Central memory CD8-positive, alpha-beta T cell (primary cell): ENCODE data around the gene TMEM185B.
"Not testable (repeated sequence)": the region's sequence is repeated elsewhere in the genome, so short reads cannot be mapped to it uniquely, and the experiment has no call there.

Experiments
- ATAC-seq: fragments of 150-1000 bp; cut with Tn5 transposase; replicated peaks from 2 replicates; pipeline ENCODE4 v1.10.0; 2022; ENCODE audit warnings: mild to moderate bottlenecking, moderate FRiP score, moderate number of reproducible peaks; ENCODE audit not compliant: poor library complexity, severe bottlenecking; ENCODE audit errors: extremely low read depth
- DNase-seq, 2 donors: peaks; one replicate each; pipeline ENCODE4 v3.0.0; 2021; ENCODE audit warnings: low spot score in 2 of 2
- H3K27ac Mint-ChIP-seq: one replicate; pipeline ENCODE4 v1.8.0; 2022; ENCODE audit warnings: low read depth, mild to moderate bottlenecking, moderate library complexity, mixed read lengths
- H3K27me3 Mint-ChIP-seq: one replicate; pipeline ENCODE4 v1.8.0; 2022; ENCODE audit warnings: mixed read lengths
- H3K36me3 Mint-ChIP-seq: one replicate; pipeline ENCODE4 v1.8.0; 2022; ENCODE audit warnings: mild to moderate bottlenecking, moderate library complexity, mixed read lengths; ENCODE audit not compliant: insufficient read depth
- H3K4me1 Mint-ChIP-seq: one replicate; pipeline ENCODE4 v1.8.0; 2022; ENCODE audit warnings: mixed read lengths
- H3K4me3 Mint-ChIP-seq: one replicate; pipeline ENCODE4 v1.8.0; 2022; ENCODE audit warnings: mild to moderate bottlenecking, moderate library complexity, mixed read lengths
- H3K9me3 Mint-ChIP-seq: one replicate; pipeline ENCODE4 v1.8.0; 2022; ENCODE audit warnings: mixed read lengths

TMEM185B gene

DNA sequence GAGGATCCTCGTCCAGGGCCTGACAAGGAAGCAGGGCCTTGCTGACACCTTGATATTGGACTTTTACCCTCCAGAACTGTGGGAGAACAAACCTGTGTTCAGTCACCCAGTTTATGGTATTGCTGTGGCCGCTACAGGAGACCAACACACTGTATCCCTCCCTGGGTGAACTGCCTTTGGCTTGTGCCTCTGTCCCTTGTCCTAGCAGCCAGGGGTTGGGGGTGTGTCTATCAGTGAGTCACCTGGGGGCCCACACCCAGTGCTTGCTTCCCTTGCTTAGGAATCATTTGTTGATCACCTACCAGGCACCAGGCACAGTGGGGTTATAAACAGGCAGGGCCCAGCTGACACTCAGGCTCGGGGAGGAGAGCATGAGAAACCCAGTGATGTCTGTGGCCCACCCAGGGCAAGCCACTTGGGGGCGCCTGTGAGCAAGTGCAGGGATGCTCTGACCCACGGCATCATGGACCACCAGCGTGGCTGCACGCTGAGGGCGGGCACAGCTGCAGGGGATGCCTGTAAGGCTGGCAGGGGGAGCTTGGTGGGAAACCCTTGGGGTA lies 17.1 kb downstream of the TMEM185B start:
- Mint-ChIP-seq H3K4me3 (no peak overlapping the region), H3K27me3 (no peaks in the 10 kb centered on the region), H3K36me3 (peaks cover 3% of the 10 kb centered on the region), H3K9me3 (no peaks in the 10 kb centered on the region), H3K27ac (no peak overlapping the region), H3K4me1 (no peaks in the 10 kb centered on the region)
- DNase-seq (no peak), ATAC-seq (no peak)

DNA sequence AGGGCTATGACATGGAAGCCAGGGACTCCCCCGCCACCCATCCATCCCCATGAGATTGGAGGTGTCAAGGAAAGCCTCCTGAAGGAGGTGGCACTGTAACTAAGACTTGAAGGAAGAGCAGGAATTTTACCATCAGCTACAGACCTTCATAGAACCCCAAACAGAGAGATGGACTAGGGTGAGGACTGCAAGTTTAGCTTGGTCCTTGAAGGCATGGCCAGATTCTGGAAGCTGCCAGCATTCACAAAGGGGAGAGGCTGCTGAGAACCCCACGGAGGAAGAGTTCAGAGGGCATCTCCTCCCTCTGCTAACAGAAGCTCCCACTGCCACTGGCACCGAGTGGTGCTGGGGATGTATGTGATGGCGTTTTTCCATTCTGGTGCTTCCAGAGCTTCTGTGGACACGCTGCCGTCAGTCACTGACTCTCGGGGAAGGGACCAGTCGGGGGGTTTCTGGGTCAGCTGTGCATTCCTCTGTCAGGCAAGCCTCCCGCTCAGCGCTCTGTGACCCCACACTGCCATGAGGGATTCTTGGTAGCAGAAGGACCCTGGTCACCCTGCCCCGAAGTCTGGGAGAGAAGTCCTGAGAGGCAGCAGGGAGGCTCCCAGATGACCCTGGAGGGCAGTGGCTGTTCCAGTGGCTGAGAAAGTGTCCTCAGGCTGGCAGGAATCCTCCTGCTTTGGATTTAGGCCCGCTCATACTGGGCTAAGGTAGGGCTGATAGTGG lies 18.1 kb downstream of the TMEM185B start:
- Mint-ChIP-seq H3K4me3 (no peak overlapping the region), H3K27me3 (no peaks in the 10 kb centered on the region), H3K27ac (no peak overlapping the region)

DNA sequence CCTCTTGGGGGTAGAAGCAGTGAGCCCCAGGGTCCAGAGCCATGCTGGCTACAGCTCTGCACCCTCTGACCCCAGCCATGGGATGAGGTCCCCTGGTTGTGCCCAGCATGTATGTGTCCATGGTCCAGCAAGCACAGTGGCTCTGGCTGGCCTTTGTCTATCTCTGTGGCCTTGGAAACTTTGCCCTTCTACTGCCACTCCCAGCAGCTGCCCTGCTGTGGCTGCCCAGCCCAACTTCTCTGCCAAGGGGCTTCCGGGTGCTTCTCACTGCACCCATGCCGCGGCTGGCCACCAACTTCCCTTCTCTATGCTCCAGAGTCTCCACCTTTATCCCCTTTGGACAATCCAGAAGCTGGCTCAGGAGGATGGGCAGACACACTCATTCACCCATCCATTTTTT lies 18.8 kb downstream of the TMEM185B start:
- H3K9me3 Mint-ChIP-seq = no peaks in the 10 kb centered on the region
- H3K36me3 Mint-ChIP-seq = peaks cover 3% of the 10 kb centered on the region
- no peak for DNase-seq
- H3K27ac Mint-ChIP-seq = no peak overlapping the region
- no peak for ATAC-seq
- H3K27me3 Mint-ChIP-seq = no peaks in the 10 kb centered on the region
- H3K4me1 Mint-ChIP-seq = no peaks in the 10 kb centered on the region
- H3K4me3 Mint-ChIP-seq = no peak overlapping the region

More for the DNA sequence above, 18.1 kb downstream of the TMEM185B start:
- ATAC-seq (no peak), DNase-seq (no peak)
- H3K4me1 Mint-ChIP-seq = no peaks in the 10 kb centered on the region
- no peaks in the 10 kb centered on the region for H3K9me3 Mint-ChIP-seq
- peaks cover 3% of the 10 kb centered on the region for H3K36me3 Mint-ChIP-seq

DNA sequence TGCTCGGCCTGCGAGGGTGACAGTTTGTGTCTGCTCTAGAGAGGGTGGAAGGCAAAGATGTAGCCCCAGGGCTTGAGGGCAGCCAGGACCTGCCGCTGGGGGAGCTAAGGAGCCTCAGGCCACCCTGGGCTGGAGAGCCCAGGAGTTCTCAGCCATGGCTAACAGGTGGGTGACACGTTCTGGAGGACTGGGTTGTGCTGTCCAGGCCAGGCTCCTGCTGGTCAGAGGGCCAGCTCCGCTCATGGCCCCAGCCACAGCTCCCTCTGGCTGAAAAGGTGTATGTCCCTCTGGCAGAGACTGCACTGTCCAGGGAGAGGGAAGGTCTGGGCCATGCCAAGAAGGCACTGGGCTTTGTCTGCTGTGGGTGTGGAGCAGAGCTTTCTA lies 19.2 kb downstream of the TMEM185B start:
- no peak overlapping the region for H3K27ac Mint-ChIP-seq
- DNase-seq (no peak), ATAC-seq (no peak)
- no peaks in the 10 kb centered on the region for H3K27me3 Mint-ChIP-seq
- H3K36me3 Mint-ChIP-seq = peaks cover 3% of the 10 kb centered on the region
- H3K4me3 Mint-ChIP-seq = no peak overlapping the region
- H3K9me3 Mint-ChIP-seq = peaks cover 1% of the 10 kb centered on the region
- H3K4me1 Mint-ChIP-seq = no peaks in the 10 kb centered on the region

DNA sequence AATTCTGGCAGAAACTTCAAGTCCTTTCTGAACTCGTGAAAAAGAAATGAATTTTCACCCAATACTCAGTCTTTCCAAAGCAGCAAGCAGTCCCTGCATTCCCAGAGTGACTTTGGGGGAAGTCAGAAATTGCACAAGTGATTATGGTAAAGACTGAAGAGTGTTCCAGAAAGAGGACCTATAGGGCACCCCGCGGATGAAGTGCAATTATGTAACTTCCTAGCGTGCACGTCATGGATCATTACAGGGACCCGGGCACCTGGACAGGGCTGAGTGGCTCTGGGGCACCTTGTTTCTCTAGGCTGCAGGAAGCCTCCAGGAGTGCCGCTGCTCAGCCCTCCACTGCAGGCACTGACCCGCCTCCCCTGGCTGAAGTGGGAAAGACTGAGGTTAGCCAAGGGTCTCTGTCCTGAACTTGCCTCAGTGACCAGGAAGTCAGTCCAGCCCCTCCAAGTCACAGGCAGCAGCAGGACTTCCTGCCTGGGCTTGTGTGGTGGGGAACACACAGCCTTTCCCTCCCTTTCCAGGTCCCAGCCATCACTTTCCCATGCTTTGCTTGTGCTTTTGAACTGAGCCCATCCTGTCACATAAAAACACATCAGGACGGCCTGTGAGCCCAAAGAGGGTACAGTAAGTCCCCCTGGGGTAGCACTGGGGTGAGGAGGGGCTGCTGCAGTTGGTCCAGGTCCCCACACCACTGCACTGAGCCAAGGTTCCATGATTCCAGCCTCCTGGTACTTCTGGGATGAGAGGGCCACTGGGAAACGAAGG lies 19.8 kb downstream of the TMEM185B start:
- Mint-ChIP-seq H3K27me3 (no peaks in the 10 kb centered on the region), H3K4me3 (no peak overlapping the region), H3K36me3 (peaks cover 3% of the 10 kb centered on the region), H3K27ac (no peak overlapping the region), H3K4me1 (no peaks in the 10 kb centered on the region), H3K9me3 (peaks cover 5% of the 10 kb centered on the region)
- DNase-seq (no peak), ATAC-seq (no peak)

DNA sequence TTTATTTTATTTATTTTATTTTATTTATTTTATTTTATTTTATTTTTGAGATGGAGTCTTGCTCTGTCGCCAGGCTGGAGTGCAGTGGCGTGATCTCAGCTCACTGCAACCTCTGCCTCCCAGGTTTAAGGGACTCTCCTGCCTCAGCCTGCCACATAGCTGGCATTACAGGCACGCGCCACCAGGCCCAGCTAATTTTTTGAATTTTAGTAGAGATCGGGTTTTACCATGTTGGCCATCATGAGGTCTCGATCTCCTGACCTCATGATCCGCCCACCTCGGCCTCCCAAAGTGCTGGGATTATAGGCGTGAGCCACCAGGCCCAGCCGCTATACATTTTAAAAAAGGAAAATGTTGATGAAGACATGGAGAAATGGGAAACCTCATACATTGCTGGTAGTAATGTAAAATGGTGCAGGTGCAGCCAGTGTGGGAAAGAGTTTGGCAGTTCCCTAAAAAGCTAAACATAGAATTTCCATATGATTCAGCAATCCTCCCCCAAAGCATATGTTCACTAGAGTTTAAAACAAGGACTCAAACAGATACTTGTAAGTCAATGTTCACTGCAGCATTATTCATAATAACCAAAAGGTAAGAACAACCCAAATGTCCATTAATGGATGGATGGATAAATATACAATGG lies 23.3 kb downstream of the TMEM185B start:
- not testable (repeated sequence) for H3K4me1 Mint-ChIP-seq, DNase-seq, H3K4me3 Mint-ChIP-seq

DNA sequence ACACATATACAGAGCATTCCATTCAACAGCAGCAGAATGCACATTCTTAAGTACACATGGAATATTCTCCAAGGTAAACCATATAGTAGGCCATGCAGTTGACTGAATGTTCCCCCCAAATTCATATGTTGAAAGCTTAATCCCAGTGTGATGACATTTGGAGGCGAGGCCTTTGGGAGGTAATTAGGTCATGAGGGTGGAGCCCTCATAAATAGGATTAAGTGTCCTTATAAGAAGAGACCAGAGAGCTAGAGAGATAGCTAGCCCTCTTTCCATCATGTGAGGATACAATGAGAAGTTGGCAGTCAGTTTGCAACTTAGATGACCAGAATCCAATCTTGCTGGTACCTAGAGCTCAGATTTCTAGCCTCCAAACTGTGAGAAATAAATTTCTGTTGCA lies 27.6 kb downstream of the TMEM185B start:
- ATAC-seq (no peak), DNase-seq (no peak)
- H3K9me3 Mint-ChIP-seq = peaks cover 19% of the 10 kb centered on the region
- no peak overlapping the region for H3K4me3 Mint-ChIP-seq
- H3K27ac Mint-ChIP-seq = no peak overlapping the region
- H3K27me3 Mint-ChIP-seq = no peaks in the 10 kb centered on the region
- no peaks in the 10 kb centered on the region for H3K36me3 Mint-ChIP-seq
- H3K4me1 Mint-ChIP-seq = no peaks in the 10 kb centered on the region

More for the DNA sequence above, 23.3 kb downstream of the TMEM185B start:
- not testable (repeated sequence) for H3K27ac Mint-ChIP-seq, H3K9me3 Mint-ChIP-seq, H3K27me3 Mint-ChIP-seq, H3K36me3 Mint-ChIP-seq, ATAC-seq

DNA sequence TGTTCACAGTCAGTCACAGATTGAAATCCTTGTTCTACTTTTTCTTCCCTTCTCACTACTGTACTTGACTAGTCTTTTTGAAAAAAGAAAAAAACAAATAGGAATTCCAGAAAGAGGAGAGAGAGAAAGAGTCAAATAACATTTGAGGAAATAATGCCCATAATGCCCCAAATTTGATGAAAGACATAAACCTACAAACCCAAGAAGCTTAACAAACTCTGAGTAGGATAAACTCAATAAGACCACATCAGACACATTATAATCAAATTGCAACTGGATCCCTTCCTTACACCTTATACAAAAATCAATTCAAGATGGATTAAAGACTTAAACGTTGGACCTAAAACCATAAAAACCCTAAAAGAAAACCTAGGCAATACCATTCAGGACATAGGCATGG lies 30.9 kb downstream of the TMEM185B start:
- peaks cover 10% of the 10 kb centered on the region for H3K9me3 Mint-ChIP-seq
- no peaks in the 10 kb centered on the region for H3K36me3 Mint-ChIP-seq
- DNase-seq = no peak
- H3K27me3 Mint-ChIP-seq = no peaks in the 10 kb centered on the region
- no peaks in the 10 kb centered on the region for H3K4me1 Mint-ChIP-seq
- H3K27ac Mint-ChIP-seq = no peak overlapping the region
- no peak overlapping the region for H3K4me3 Mint-ChIP-seq
- no peak for ATAC-seq

DNA sequence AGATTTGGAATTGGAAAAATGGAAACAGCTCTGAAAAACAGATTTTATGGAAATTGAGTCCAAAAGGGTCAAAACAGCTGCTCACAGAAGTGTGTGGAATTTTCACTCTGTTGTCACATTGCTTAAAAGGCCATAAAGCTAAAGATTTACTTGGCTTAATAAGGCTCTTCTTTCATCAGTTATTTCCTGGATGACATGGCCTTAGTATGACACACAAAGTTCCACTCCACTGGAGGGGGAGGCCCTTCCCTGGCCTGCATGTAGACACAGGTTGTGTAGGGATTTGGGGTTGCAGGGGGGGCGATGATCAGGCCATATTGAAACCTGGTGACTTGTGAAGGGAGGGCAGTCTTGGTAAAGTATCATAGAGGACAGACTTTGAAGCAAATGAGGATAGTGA lies 34.0 kb downstream of the TMEM185B start:
- peaks cover 10% of the 10 kb centered on the region for H3K9me3 Mint-ChIP-seq
- H3K36me3 Mint-ChIP-seq = no peaks in the 10 kb centered on the region
- H3K27me3 Mint-ChIP-seq = no peaks in the 10 kb centered on the region
- H3K4me1 Mint-ChIP-seq = no peaks in the 10 kb centered on the region
- DNase-seq = no peak
- ATAC-seq = no peak
- no peak overlapping the region for H3K27ac Mint-ChIP-seq
- no peak overlapping the region for H3K4me3 Mint-ChIP-seq

DNA sequence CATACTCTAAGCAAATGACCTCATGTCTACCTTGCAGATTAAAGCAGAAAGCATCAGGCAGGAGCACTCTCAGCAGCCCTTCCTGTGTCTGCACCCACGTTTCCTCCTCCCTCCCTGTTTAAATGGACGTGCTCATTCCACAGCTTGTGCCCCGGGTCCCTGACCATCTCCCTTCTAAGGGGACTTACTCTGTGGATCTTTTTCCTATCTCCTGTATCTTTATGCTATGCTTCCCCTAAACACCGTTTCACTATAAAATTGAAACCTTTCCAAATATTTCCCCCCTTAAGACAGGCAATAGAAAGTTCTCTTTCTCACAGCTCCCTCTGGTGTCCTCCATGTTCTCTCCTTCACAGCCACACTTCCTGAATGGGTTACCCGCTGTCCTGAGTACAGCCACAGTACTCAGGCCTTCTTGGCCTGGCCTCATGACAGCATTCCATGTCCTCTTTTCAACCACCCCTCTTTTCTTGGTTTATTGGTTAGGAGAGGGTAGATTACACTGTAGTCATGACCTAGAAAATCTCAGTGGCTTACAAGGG lies 41.1 kb downstream of the TMEM185B start:
- DNase-seq = no peak
- Mint-ChIP-seq H3K36me3 (peaks cover 7% of the 10 kb centered on the region), H3K4me3 (peak overlapping the region; percentile 66), H3K4me1 (peaks cover 42% of the 10 kb centered on the region), H3K9me3 (no peaks in the 10 kb centered on the region), H3K27ac (peak overlapping the region; percentile 88), H3K27me3 (no peaks in the 10 kb centered on the region)
- ATAC-seq = no peak

DNA sequence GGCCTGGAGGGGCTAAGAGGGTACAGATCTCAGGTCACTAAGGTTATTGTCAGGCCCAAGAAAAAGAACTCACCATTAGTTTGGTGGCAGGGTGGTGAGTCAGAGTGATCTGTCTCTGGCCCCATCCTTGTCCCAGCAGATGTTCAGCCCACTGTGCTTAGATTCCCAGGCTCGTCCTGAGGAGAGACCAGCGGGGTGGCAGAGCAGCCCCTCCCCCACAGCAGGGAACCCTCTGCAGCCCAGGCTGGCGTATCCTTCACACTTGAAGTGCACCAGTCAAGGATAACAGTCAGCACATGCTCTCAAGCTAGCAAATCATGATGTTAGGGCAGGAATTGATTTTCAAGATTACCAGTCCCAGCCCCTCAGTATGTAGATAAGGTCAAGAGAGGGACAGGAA lies 43.1 kb downstream of the TMEM185B start:
- DNase-seq (no peak), ATAC-seq (no peak)
- Mint-ChIP-seq H3K9me3 (no peaks in the 10 kb centered on the region), H3K4me1 (peaks cover 45% of the 10 kb centered on the region), H3K4me3 (no peak overlapping the region), H3K27me3 (no peaks in the 10 kb centered on the region), H3K27ac (no peak overlapping the region), H3K36me3 (peaks cover 9% of the 10 kb centered on the region)

DNA sequence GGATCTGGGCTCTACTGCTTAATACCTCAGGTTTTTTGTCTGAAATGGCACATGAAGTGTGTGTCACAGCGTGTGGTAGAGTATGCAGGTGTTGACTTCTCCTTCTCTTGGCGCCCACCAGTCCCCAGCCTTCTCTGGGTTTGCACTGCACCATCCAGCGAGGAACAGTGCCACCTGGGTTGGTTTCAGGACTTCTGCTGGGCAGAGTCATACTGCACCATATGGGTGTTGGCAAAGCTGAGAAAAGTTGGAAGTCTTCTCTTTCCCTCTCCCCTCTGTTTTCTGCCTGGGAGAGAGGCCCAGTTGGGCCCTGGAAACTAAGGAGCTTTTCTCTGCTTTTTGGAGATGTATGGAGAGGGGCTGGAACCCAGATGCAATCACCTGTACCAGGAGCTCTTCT lies 43.8 kb downstream of the TMEM185B start:
- no peak for DNase-seq
- peaks cover 9% of the 10 kb centered on the region for H3K36me3 Mint-ChIP-seq
- ATAC-seq = no peak
- no peaks in the 10 kb centered on the region for H3K9me3 Mint-ChIP-seq
- no peaks in the 10 kb centered on the region for H3K27me3 Mint-ChIP-seq
- no peak overlapping the region for H3K4me3 Mint-ChIP-seq
- H3K27ac Mint-ChIP-seq = peak overlapping the region; percentile 20
- peaks cover 45% of the 10 kb centered on the region for H3K4me1 Mint-ChIP-seq
